Lung (tissue), 12 donors: ENCODE measurements around the gene UPK3BL2. TPM values are rescaled to one million over a fixed set of nuclear protein-coding genes. Genes with fewer than 3 reads are reported as not detected.
"Not testable (repeated sequence)": the region's sequence is repeated elsewhere in the genome, so short reads cannot be mapped to it uniquely, and the experiment has no call there.

Experiments
- ATAC-seq: fragments of 200-7000 bp; cut with Tn5 transposase; one replicate; pipeline ENCODE4 v1.9.1; 2020; ENCODE audit warnings: moderate number of reproducible peaks; ENCODE audit not compliant: insufficient read depth, low FRiP score
- DNase-seq, 3 donors: peaks; one replicate each; pipeline ENCODE4 v3.0.0-alpha.2; 2013 to 2017
- H3K27ac ChIP-seq, 2 donors: one replicate each; pipeline ENCODE4 v1.5.1; 2013; ENCODE audit warnings: mild to moderate bottlenecking in 2 of 2, moderate library complexity in 2 of 2, control low read depth in 1 of 2, inconsistent platforms in 1 of 2, low read depth in 1 of 2, low read length in 1 of 2
- H3K27me3 ChIP-seq, 3 donors: one replicate each; pipeline ENCODE4 v1.5.1; 2013; ENCODE audit warnings: low read length in 2 of 3; ENCODE audit not compliant: control insufficient read depth in 3 of 3, insufficient read depth in 3 of 3
- H3K36me3 ChIP-seq, 4 donors: one replicate each; pipeline ENCODE4 v1.5.1; 2013; ENCODE audit warnings: low read length in 4 of 4, mild to moderate bottlenecking in 1 of 4, moderate library complexity in 1 of 4; ENCODE audit not compliant: control insufficient read depth in 4 of 4, insufficient read depth in 4 of 4
- H3K4me1 ChIP-seq, 5 donors: one replicate each; pipeline ENCODE4 v1.5.1; 2013; ENCODE audit warnings: low read length in 5 of 5, mild to moderate bottlenecking in 2 of 5, moderate library complexity in 1 of 5; ENCODE audit not compliant: control insufficient read depth in 5 of 5, insufficient read depth in 5 of 5
- H3K4me3 ChIP-seq: one replicate; pipeline ENCODE4 v1.5.1; 2013; ENCODE audit warnings: mild to moderate bottlenecking, control low read depth, moderate library complexity
- H3K9ac ChIP-seq, 2 donors: one replicate each; pipeline ENCODE4 v1.5.1; 2013; ENCODE audit warnings: low read length in 2 of 2, control low read depth in 1 of 2; ENCODE audit not compliant: insufficient read depth in 1 of 2
- H3K9me3 ChIP-seq, 4 donors: one replicate each; pipeline ENCODE4 v1.5.1; 2013; ENCODE audit warnings: low read length in 3 of 4, mild to moderate bottlenecking in 1 of 4, moderate library complexity in 1 of 4; ENCODE audit not compliant: control insufficient read depth in 4 of 4, insufficient read depth in 3 of 4
- WGBS, 2 donors: extraction: QIAGEN DNeasy Blood & Tissue Kit; methylation state at CpG; one replicate each; pipeline ENCODE4 v1.1.7; 2013; 5-methylcytosine and 5-hydroxymethylcytosine counted together
- polyA plus RNA-seq, 2 donors: library from polyadenylated mRNA; stranded (reverse); fragments of 200-250 nt; gene quantifications; one replicate each; pipeline ENCODE4 v1.2.1, GENCODE V29; 2013
- total RNA-seq, 2 donors: library from RNA; depleted of rRNA in 1 of 2; stranded (reverse); fragments of >200 nt in 1 of 2; gene quantifications; one replicate each; pipeline ENCODE4 v1.2.1, GENCODE V29; 2014 to 2021
- TF ChIP-seq, protein P1 (sequence below): IDR thresholded peaks from 2 replicates; pipeline ENCODE4 v1.5.1; 2012; ENCODE audit warnings: mild to moderate bottlenecking; ENCODE audit errors: control extremely low read depth, extremely low read depth
- donor health status: control.
- donor health status: control.
- donor health status: Bipolar disorder and iron deficiency.
- donor health status: healthy.
- donor health status: DM: yes; HTN: yes; CAD: no.

The UPK3BL2 gene
- total and polyA plus RNA-seq, 4 donors = 12.5 to 23.7 (median 17.4) TPM

DNA sequence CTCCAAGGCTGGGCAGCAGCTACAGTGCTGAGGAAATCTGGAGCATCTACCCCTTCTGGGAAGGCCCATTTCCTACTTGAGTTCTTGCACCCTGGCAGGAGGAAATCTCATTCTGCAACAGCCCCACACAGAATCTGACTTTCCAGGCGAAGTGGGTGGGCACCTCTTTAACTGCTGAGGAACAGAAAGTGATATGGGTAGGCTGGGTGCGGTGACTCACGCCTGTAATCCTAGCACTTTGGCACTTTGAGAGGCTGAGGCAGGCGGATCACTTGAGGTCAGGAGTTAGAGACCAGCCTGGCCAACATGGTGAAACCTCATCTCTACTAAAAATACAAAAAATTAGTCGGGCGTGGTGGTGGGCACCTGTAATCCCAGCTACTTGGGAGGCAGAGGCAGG, 31.1 kb upstream of the UPK3BL2 start:
- WGBS, 2 donors = no CpG with 5 or more reads among the region's 6 CpGs

DNA sequence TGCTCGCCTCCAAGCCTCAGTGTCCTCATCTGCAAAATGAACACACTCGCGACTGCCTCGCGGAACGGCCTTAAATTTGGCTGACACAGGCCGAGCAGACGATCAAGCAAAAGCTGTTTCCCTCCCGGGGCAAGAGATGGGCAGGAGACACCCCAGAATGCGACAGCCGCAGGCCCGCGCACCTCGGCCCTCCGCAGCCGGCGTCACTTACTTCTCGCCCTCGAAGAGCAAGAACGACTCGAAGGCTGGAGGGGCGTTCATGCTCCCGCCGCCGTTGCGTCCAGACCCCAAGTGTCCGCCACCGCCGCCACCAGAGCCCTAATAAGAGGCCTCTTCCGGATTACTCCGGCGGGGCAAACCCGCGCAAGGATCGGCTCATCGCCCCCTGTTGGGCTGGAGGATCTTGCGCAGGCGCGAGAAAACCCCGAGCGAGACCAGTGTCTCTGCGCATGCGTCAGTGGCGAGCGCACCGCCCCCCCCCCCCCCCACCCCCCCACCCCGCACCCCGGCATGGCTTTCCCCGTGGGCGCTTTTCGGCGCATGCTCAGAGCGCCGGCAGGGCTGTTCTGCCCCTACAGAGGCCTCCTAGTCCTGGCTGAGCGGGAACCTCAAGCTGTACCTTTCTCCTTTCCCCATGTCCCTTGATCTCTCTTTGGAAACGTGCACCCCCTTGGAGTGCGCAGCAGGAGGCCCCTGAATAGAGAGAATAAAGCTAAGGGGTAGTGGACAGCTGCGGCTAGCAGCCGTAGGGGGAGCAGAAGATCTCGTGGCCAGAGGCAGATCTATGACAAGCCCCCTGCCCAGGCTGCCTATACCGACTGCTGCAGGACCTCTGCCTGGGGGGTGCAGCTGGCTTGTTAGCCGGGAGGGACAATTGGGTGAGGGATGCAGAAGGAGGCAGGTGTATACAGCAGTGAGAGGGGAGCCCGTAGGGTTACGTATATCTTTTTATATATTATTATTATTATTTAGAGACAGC, 29.1 kb upstream of the UPK3BL2 start, which contains the start of gene POLR2J3:
Gene POLR2J3 (minus strand): TSS at position 323 of the 979 bp plus-strand sequence. CDS start 62 bp downstream, at position 261.
- DNase-seq = peak; percentile 83 to 100 (median 94)
- H3K27me3 ChIP-seq, H3K9me3 ChIP-seq, H3K4me1 ChIP-seq, H3K36me3 ChIP-seq: not testable (repeated sequence)
- H3K27ac ChIP-seq = peak within 1 kb of the TSS in 1 of 2 donors; percentile 79
- peak within 1 kb of the TSS; percentile 55 to 65 for H3K9ac ChIP-seq
- peak; percentile 97 for ATAC-seq
- peak within 1 kb of the TSS; percentile 90 for H3K4me3 ChIP-seq
- WGBS, 2 donors = 0% methylated on average over 53 to 54 of the region's 64 CpGs
- TF ChIP-seq, protein P1, sequence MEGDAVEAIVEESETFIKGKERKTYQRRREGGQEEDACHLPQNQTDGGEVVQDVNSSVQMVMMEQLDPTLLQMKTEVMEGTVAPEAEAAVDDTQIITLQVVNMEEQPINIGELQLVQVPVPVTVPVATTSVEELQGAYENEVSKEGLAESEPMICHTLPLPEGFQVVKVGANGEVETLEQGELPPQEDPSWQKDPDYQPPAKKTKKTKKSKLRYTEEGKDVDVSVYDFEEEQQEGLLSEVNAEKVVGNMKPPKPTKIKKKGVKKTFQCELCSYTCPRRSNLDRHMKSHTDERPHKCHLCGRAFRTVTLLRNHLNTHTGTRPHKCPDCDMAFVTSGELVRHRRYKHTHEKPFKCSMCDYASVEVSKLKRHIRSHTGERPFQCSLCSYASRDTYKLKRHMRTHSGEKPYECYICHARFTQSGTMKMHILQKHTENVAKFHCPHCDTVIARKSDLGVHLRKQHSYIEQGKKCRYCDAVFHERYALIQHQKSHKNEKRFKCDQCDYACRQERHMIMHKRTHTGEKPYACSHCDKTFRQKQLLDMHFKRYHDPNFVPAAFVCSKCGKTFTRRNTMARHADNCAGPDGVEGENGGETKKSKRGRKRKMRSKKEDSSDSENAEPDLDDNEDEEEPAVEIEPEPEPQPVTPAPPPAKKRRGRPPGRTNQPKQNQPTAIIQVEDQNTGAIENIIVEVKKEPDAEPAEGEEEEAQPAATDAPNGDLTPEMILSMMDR = peak; percentile 66

More for the DNA sequence above, 31.1 kb upstream of the UPK3BL2 start:
- H3K27ac ChIP-seq, H3K36me3 ChIP-seq, DNase-seq, H3K27me3 ChIP-seq, H3K4me1 ChIP-seq, ATAC-seq, H3K9me3 ChIP-seq, H3K9ac ChIP-seq, H3K4me3 ChIP-seq: not testable (repeated sequence)

DNA sequence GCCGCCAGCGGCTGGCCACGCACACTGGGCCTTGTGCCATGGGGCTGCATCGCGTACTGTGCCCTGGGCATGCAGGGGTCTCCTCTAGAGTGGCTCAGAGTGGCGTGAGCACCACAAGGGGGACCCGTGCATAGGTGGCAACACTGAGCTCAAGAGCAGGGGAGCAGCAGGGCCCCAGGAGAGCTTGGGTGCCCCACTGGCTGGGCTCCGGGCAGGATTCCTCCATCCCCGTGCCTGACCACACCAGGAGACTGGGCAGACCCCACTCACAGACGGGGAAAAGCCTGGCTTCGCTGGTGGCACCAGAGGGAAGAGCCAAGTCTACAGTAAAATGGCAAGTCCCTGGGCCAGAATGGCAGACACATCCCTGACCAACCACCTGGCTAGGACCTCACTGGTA, 25.1 kb upstream of the UPK3BL2 start:
- not testable (repeated sequence) for H3K36me3 ChIP-seq, H3K4me1 ChIP-seq, DNase-seq, ATAC-seq, H3K4me3 ChIP-seq, H3K9me3 ChIP-seq, H3K27ac ChIP-seq, H3K9ac ChIP-seq, H3K27me3 ChIP-seq
- WGBS, 2 donors = 91 to 97% methylated on average over 4 of the region's 11 CpGs

DNA sequence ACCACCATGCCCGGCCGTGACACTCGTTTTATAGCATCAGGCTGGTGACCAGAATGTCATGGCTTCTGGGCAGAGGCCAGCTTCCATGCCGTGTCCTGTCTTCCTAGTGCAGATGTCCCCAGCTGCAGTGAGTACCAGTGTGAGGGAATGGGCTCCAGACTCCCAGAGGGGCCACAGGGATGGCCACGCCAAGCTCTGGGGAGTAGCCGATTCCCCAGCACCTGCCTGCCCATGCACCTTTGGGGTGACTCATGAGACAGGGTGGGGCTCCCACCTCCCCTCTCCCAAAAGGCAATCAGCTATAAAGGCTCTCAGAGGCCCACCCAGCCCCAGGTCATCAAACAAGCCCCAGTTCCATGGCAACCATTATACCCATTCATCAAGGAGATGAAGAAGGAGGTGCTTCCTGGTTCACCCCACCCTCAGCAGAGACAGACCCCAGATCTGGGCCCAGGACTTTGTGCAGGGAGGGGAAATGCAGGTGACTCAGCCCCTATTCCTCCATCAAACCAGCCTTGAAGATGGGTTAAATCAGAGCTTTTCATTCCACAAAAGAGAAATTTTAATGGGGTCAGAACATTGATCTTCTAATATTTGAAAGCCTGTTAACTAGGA, 7.4 kb upstream of the UPK3BL2 start, which contains the start of gene SPDYE2:
Gene SPDYE2 (plus strand): TSS at position 419 of the 615 bp plus-strand sequence. CDS start 2,030 bp downstream, outside the sequence.
- H3K9me3 ChIP-seq, H3K27me3 ChIP-seq, H3K4me1 ChIP-seq, DNase-seq, H3K27ac ChIP-seq, H3K9ac ChIP-seq, ATAC-seq, H3K4me3 ChIP-seq, H3K36me3 ChIP-seq: not testable (repeated sequence)
- no CpG with 5 or more reads among the region's 6 CpGs for WGBS, 2 donors

DNA sequence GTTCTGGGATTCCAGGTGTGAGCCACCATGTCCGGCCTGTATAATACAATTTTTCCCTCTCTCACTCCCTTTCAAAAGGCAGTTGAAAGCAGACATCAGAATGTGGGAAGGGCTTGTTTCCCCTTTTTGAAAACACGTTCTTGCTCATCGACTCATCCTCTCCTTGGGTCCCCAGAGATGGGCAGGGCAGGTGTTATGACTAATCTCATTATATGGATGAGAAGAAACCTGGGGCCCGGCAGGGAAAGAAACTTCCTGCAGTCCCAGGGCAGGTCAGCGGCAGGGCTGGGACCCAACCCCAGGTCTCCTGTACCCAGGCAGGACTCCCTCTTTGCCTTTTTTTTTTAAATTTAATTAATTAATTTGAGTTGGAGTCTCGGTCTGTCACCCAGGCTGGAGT, 2.9 kb upstream of the UPK3BL2 start:
- not testable (repeated sequence) for DNase-seq, H3K27ac ChIP-seq, H3K4me3 ChIP-seq, H3K4me1 ChIP-seq, H3K9ac ChIP-seq, H3K36me3 ChIP-seq, ATAC-seq, H3K9me3 ChIP-seq, H3K27me3 ChIP-seq
- 85 to 91% methylated on average over 1 of the region's 6 CpGs for WGBS, 2 donors

DNA sequence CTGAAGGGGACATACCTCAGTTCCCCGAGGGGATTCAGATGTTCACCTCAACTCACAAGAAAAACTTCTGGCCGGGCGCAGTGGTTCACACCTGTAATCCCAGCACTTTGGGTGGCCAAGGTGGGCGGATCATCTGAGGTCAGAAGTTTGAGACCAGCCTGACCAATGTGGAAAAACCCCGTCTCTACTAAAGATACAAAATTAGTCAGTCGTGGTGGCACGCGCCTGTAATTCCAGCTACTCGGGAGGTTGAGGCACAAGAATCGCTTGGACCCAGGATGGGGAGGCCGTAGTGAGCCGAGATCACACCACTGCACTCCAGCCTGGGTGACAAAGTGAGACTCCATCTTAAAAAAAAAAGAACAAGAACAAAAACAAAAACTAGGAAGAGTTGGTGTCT, 1.8 kb upstream of the UPK3BL2 start:
- H3K4me3 ChIP-seq, DNase-seq, H3K4me1 ChIP-seq, H3K9me3 ChIP-seq, H3K27ac ChIP-seq, H3K36me3 ChIP-seq, H3K9ac ChIP-seq, ATAC-seq, H3K27me3 ChIP-seq: not testable (repeated sequence)
- WGBS, 2 donors = 91 to 94% methylated on average over 6 to 8 of the region's 12 CpGs

DNA sequence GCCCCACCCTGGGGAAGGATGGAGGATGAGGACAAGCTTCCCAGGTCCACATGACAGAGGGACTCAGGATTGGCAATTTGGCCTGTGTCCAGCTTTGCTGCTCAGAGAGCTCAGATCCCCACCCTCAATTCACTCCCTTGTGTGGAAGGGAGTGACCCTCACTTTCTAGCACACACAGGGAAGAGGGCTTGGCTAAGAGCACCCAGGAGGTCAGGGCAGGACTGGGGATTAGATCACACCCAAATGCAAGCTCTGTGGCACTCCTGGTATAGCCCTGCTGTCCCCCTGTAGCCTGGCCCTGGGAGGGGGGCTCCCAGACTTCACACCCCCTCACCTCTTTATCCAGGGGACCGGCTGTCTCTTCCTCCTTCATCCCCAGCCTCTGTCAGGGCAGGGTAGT, 876 bp upstream of the UPK3BL2 start:
- H3K27ac ChIP-seq, H3K9me3 ChIP-seq, H3K9ac ChIP-seq, DNase-seq, H3K4me1 ChIP-seq, H3K4me3 ChIP-seq, H3K36me3 ChIP-seq, H3K27me3 ChIP-seq, ATAC-seq: not testable (repeated sequence)
- WGBS, 2 donors = no CpG with 5 or more reads among the region's 1 CpG
